Activated CD4-positive, alpha-beta T cell treated with anti-CD3 and anti-CD28 coated beads for 36 hours (primary cell): Measurements from ENCODE around the gene EXOG. TPM values are rescaled to one million over a fixed set of nuclear protein-coding genes. Genes with fewer than 3 reads are reported as not detected.
A peak's percentile ranks its signal among the peaks of the same experiment; 100 is the strongest.

ENCODE experiments used
- ATAC-seq: fragments of 200-7000 bp; cut with Tn5 transposase; one replicate; pipeline ENCODE4 v1.10.0; 2021; ENCODE audit warnings: mild to moderate bottlenecking, moderate library complexity
- CTCF ChIA-PET: fragments of 350-600 bp; sonication (Branson Sonifier 250); formaldehyde crosslinking; loops from one replicate; lab custom pipeline; 2021; ENCODE audit warnings: antibody characterized with exemption; lab: Charles Lee
- POLR2A ChIA-PET: fragments of 350-600 bp; sonication (Branson Sonifier 250); formaldehyde crosslinking; loops from one replicate; lab custom pipeline; 2021; ENCODE audit warnings: antibody characterized with exemption, inconsistent platforms; lab: Charles Lee
- DNase-seq: peaks from one replicate; pipeline ENCODE4 v3.0.0-alpha.2; 2020
- H3K27ac Mint-ChIP-seq: one replicate; pipeline ENCODE4 v1.8.0; 2021; ENCODE audit warnings: mixed read lengths
- H3K27me3 Mint-ChIP-seq: one replicate; pipeline ENCODE4 v1.8.0; 2021; ENCODE audit warnings: mixed read lengths
- H3K36me3 Mint-ChIP-seq: one replicate; pipeline ENCODE4 v1.8.0; 2021; ENCODE audit warnings: low read depth, mixed read lengths
- H3K4me1 Mint-ChIP-seq: one replicate; pipeline ENCODE4 v1.8.0; 2021; ENCODE audit warnings: mixed read lengths
- H3K4me3 Mint-ChIP-seq: one replicate; pipeline ENCODE4 v1.8.0; 2021; ENCODE audit warnings: mild to moderate bottlenecking, moderate library complexity, mixed read lengths
- H3K9me3 Mint-ChIP-seq: one replicate; pipeline ENCODE4 v1.8.0; 2021; ENCODE audit warnings: low read depth, mixed read lengths
- intact Hi-C, 2 experiments: fragments of 100-400 bp; cut with DNase I in 1 of 2; cut with micrococcal nuclease in 1 of 2; formaldehyde crosslinking; loops; one replicate each; pipeline versions ENCODE4 v1.14.2 to v1.15.1; 2022 to 2024; cut with DNase I, micrococcal nuclease
- total RNA-seq, 2 experiments: library from RNA; stranded (reverse); gene quantifications; one replicate each; pipeline ENCODE4 v1.2.3, GENCODE V29; 2021

EXOG gene
- total RNA-seq, 2 experiments from 2014 or later = 13.0 to 14.9 TPM

- intact Hi-C loops = loop anchor here in 1 of 2 experiments (5.0 kb wide), 1 partner anchor 338 kb away; the partner anchor contains the start of genes ACAA1 and MYD88
- ChIA-PET CTCF (no interaction called here), POLR2A (no interaction called here)
- Mint-ChIP-seq H3K27me3 (no peaks in the 10 kb centered on the region), H3K4me3 (no peak overlapping the region), H3K9me3 (peaks cover 4% of the 10 kb centered on the region), H3K4me1 (peaks cover 19% of the 10 kb centered on the region), H3K36me3 (peaks cover 5% of the 10 kb centered on the region), H3K27ac (no peak overlapping the region)
- no peak for DNase-seq
- ATAC-seq = no peak
Observed at GRCh38 chr3:38474928-38475605, 21.1 kb upstream of the EXOG start.

GRCh38 chr3:38475716-38476115 is 20.4 kb upstream of the EXOG start:
- Mint-ChIP-seq H3K36me3 (peaks cover 5% of the 10 kb centered on the region), H3K4me1 (peaks cover 17% of the 10 kb centered on the region), H3K27me3 (no peaks in the 10 kb centered on the region), H3K4me3 (no peak overlapping the region), H3K9me3 (peaks cover 1% of the 10 kb centered on the region), H3K27ac (no peak overlapping the region)
- CTCF ChIA-PET = no interaction called here
- intact Hi-C loops = loop anchor here in 1 of 2 experiments (5.0 kb wide), 1 partner anchor 338 kb away; the partner anchor contains the start of genes ACAA1 and MYD88
- DNase-seq = no peak
- no peak for ATAC-seq
- POLR2A ChIA-PET = no interaction called here

GRCh38 chr3:38476157-38476756 is 19.9 kb upstream of the EXOG start:
- ATAC-seq = no peak
- intact Hi-C loops = loop anchor here in 1 of 2 experiments (5.0 kb wide), 1 partner anchor 339 kb away; the partner anchor contains the start of genes ACAA1 and MYD88
- H3K9me3 Mint-ChIP-seq = no peaks in the 10 kb centered on the region
- H3K27ac Mint-ChIP-seq = no peak overlapping the region
- ChIA-PET POLR2A (interaction anchor here (1.1 kb wide), 1 partner anchor 391 kb away, joined by 4 read pairs; no protein-coding TSS in a partner anchor), CTCF (no interaction called here)
- no peak for DNase-seq
- peaks cover 9% of the 10 kb centered on the region for H3K36me3 Mint-ChIP-seq
- no peak overlapping the region for H3K4me3 Mint-ChIP-seq
- H3K4me1 Mint-ChIP-seq = peaks cover 15% of the 10 kb centered on the region
- H3K27me3 Mint-ChIP-seq = no peaks in the 10 kb centered on the region

- H3K4me1 Mint-ChIP-seq = peaks cover 13% of the 10 kb centered on the region
- ATAC-seq (no peak), DNase-seq (no peak)
- CTCF ChIA-PET = no interaction called here
- POLR2A ChIA-PET = interaction anchor here (1.1 kb wide), 1 partner anchor 392 kb away, joined by 4 read pairs; no protein-coding TSS in a partner anchor
- H3K27me3 Mint-ChIP-seq = no peaks in the 10 kb centered on the region
- H3K9me3 Mint-ChIP-seq = no peaks in the 10 kb centered on the region
- no peak overlapping the region for H3K27ac Mint-ChIP-seq
- H3K36me3 Mint-ChIP-seq = peaks cover 14% of the 10 kb centered on the region
- intact Hi-C loops = loop anchor here in 1 of 2 experiments (5.0 kb wide), 1 partner anchor 340 kb away; the partner anchor contains the start of genes ACAA1 and MYD88
- no peak overlapping the region for H3K4me3 Mint-ChIP-seq
Observed at GRCh38 chr3:38477057-38477820, 18.9 kb upstream of the EXOG start.

GRCh38 chr3:38477839-38478450 is 18.2 kb upstream of the EXOG start:
- no peak for ATAC-seq
- intact Hi-C loops = loop anchor here (2.0 to 5.0 kb wide), 2 partner anchors 341 to 623 kb away; partner anchors contain the start of genes ACAA1 (in 1 of the 2) and MYD88 (in 1 of the 2)
- H3K4me3 Mint-ChIP-seq = no peak overlapping the region
- H3K27me3 Mint-ChIP-seq = no peaks in the 10 kb centered on the region
- H3K27ac Mint-ChIP-seq = no peak overlapping the region
- ChIA-PET CTCF (interaction anchor here (1.4 kb wide), 1 partner anchor 134 kb away, joined by 3 read pairs; no protein-coding TSS in a partner anchor), POLR2A (no interaction called here)
- H3K4me1 Mint-ChIP-seq = peaks cover 10% of the 10 kb centered on the region
- no peaks in the 10 kb centered on the region for H3K9me3 Mint-ChIP-seq
- no peak for DNase-seq
- peaks cover 15% of the 10 kb centered on the region for H3K36me3 Mint-ChIP-seq

GRCh38 chr3:38478901-38479300 is 17.2 kb upstream of the EXOG start:
- Mint-ChIP-seq H3K9me3 (no peaks in the 10 kb centered on the region), H3K4me1 (peaks cover 3% of the 10 kb centered on the region), H3K36me3 (peaks cover 17% of the 10 kb centered on the region), H3K4me3 (no peak overlapping the region), H3K27ac (no peak overlapping the region), H3K27me3 (no peaks in the 10 kb centered on the region)
- no peak for ATAC-seq
- no peak for DNase-seq
- intact Hi-C loops = loop anchor here (1.0 to 5.0 kb wide), 3 partner anchors 133 to 624 kb away; partner anchors contain the start of genes ACAA1 (in 1 of the 2), MYD88 (in 1 of the 2) and XYLB (in 1 of the 2)
- ChIA-PET POLR2A (no interaction called here), CTCF (interaction anchor here (1.4 kb wide), 1 partner anchor 135 kb away, joined by 3 read pairs; no protein-coding TSS in a partner anchor)

- DNase-seq = peak; percentile 64
- POLR2A ChIA-PET = interaction anchor here (0.6 kb wide), 1 partner anchor 18 kb away, joined by 5 read pairs; no protein-coding TSS in a partner anchor
- intact Hi-C loops = loop anchor here (1.0 to 5.0 kb wide), 5 partner anchors 133 to 625 kb away; partner anchors contain the start of genes ACAA1 (in 2 of the 2), MYD88 (in 2 of the 2) and XYLB (in 2 of the 2)
- H3K36me3 Mint-ChIP-seq = peaks cover 17% of the 10 kb centered on the region
- H3K9me3 Mint-ChIP-seq = no peaks in the 10 kb centered on the region
- H3K4me1 Mint-ChIP-seq = peaks cover under 1% of the 10 kb centered on the region
- H3K27me3 Mint-ChIP-seq = no peaks in the 10 kb centered on the region
- no peak overlapping the region for H3K27ac Mint-ChIP-seq
- CTCF ChIA-PET = interaction anchor here (0.7 to 2.5 kb wide), 9 partner anchors 10 to 505 kb away, joined by 3 to 27 read pairs (median 4); partner anchors contain the start of gene XYLB
- ATAC-seq = peak; percentile 78
- H3K4me3 Mint-ChIP-seq = no peak overlapping the region
Observed at GRCh38 chr3:38479431-38480092, 16.6 kb upstream of the EXOG start.

GRCh38 chr3:38480093-38480445 is 16.1 kb upstream of the EXOG start:
- no peak for DNase-seq
- POLR2A ChIA-PET = interaction anchor here (0.6 kb wide), 1 partner anchor 17 kb away, joined by 5 read pairs; no protein-coding TSS in a partner anchor
- no peak for ATAC-seq
- intact Hi-C loops = loop anchor here (1.0 to 5.0 kb wide), 4 partner anchors 134 to 506 kb away; partner anchors contain the start of genes ACAA1 (in 1 of the 2), MYD88 (in 1 of the 2) and XYLB (in 1 of the 2)
- CTCF ChIA-PET = interaction anchor here (0.6 to 2.5 kb wide), 15 partner anchors 10 to 506 kb away, joined by 3 to 27 read pairs (median 3); partner anchors contain the start of gene XYLB
- Mint-ChIP-seq H3K27ac (no peak overlapping the region), H3K9me3 (no peaks in the 10 kb centered on the region), H3K27me3 (no peaks in the 10 kb centered on the region), H3K4me3 (no peak overlapping the region), H3K36me3 (peaks cover 17% of the 10 kb centered on the region), H3K4me1 (no peaks in the 10 kb centered on the region)

- ATAC-seq (no peak), DNase-seq (no peak)
- Mint-ChIP-seq H3K36me3 (peaks cover 17% of the 10 kb centered on the region), H3K4me3 (no peak overlapping the region), H3K4me1 (no peaks in the 10 kb centered on the region), H3K27me3 (no peaks in the 10 kb centered on the region), H3K27ac (no peak overlapping the region), H3K9me3 (no peaks in the 10 kb centered on the region)
- intact Hi-C loops = loop anchor here (1.0 to 5.0 kb wide), 4 partner anchors 135 to 507 kb away; partner anchors contain the start of genes ACAA1 (in 1 of the 2), MYD88 (in 1 of the 2) and XYLB (in 1 of the 2)
- ChIA-PET CTCF (interaction anchor here (0.6 to 2.5 kb wide), 11 partner anchors 11 to 506 kb away, joined by 3 to 27 read pairs (median 3); partner anchors contain the start of genes EXOG and XYLB), POLR2A (no interaction called here)
Observed at GRCh38 chr3:38480930-38481329, 15.2 kb upstream of the EXOG start.

GRCh38 chr3:38482951-38483350 is 13.2 kb upstream of the EXOG start:
- Mint-ChIP-seq H3K4me3 (no peak overlapping the region), H3K27ac (no peak overlapping the region), H3K36me3 (peaks cover 17% of the 10 kb centered on the region), H3K9me3 (no peaks in the 10 kb centered on the region), H3K4me1 (no peaks in the 10 kb centered on the region), H3K27me3 (no peaks in the 10 kb centered on the region)
- CTCF ChIA-PET = interaction anchor here (0.6 to 1.3 kb wide), 4 partner anchors 38 to 365 kb away, joined by 3 to 5 read pairs (median 4); no protein-coding TSS in a partner anchor
- POLR2A ChIA-PET = no interaction called here
- DNase-seq (no peak), ATAC-seq (no peak)
- intact Hi-C loops = loop anchor here in 1 of 2 experiments (5.0 kb wide), 1 partner anchor 346 kb away; the partner anchor contains the start of genes ACAA1 and MYD88
